Ectodermal cell (in vitro differentiated cells): Measurements from ENCODE around the gene C1QTNF8.

Experiments used
- H3K27ac ChIP-seq: 2 replicates; pipeline ENCODE4 v1.7.0; 2013; ENCODE audit warnings: mild to moderate bottlenecking, low read depth, low read length; ENCODE audit not compliant: insufficient read depth, poor library complexity, severe bottlenecking
- H3K27me3 ChIP-seq: 2 replicates; pipeline ENCODE4 v1.7.0; 2013; ENCODE audit warnings: mild to moderate bottlenecking, low read length; ENCODE audit not compliant: insufficient read depth, control insufficient read depth, poor library complexity, severe bottlenecking
- H3K36me3 ChIP-seq: one replicate; pipeline ENCODE4 v1.7.0; 2013; ENCODE audit warnings: low read length; ENCODE audit not compliant: control insufficient read depth, insufficient read depth
- H3K4me1 ChIP-seq: one replicate; pipeline ENCODE4 v1.7.0; 2013; ENCODE audit warnings: low read length; ENCODE audit not compliant: control insufficient read depth, insufficient read depth
- H3K4me3 ChIP-seq: 2 replicates; pipeline ENCODE4 v1.7.0; 2013; ENCODE audit warnings: low read depth, low read length, control low read depth; ENCODE audit not compliant: insufficient read depth
- H3K9me3 ChIP-seq: 2 replicates; pipeline ENCODE4 v1.7.0; 2013; ENCODE audit warnings: mild to moderate bottlenecking, low read length, moderate library complexity; ENCODE audit not compliant: control insufficient read depth
- WGBS, 2 experiments: methylation state at CpG; one replicate each; pipeline ENCODE4 v1.1.7; 2013; ENCODE audit warnings: missing lambda C conversion rate in 2 of 2; 5-methylcytosine and 5-hydroxymethylcytosine counted together

C1QTNF8 gene

GRCh38 chr16:1135459-1135825 lies 39.4 kb upstream of the C1QTNF8 start:
- Histone ChIP-seq H3K27ac (no peak overlapping the region), H3K27me3 (no peaks in the 10 kb centered on the region), H3K9me3 (no peaks in the 10 kb centered on the region), H3K4me1 (no peaks in the 10 kb centered on the region), H3K36me3 (no peaks in the 10 kb centered on the region), H3K4me3 (no peak overlapping the region)
- WGBS, 2 experiments = 79 to 100% methylated on average over 3 of the region's 3 CpGs

GRCh38 chr16:1134776-1135458 lies 38.9 kb upstream of the C1QTNF8 start:
- no peaks in the 10 kb centered on the region for H3K9me3 ChIP-seq
- H3K4me1 ChIP-seq = no peaks in the 10 kb centered on the region
- WGBS, 2 experiments = 91% methylated on average over 30 of the region's 30 CpGs
- no peaks in the 10 kb centered on the region for H3K36me3 ChIP-seq
- no peak overlapping the region for H3K27ac ChIP-seq
- H3K27me3 ChIP-seq = no peaks in the 10 kb centered on the region
- no peak overlapping the region for H3K4me3 ChIP-seq

- Histone ChIP-seq H3K27ac (no peak overlapping the region), H3K4me1 (no peaks in the 10 kb centered on the region), H3K4me3 (no peak overlapping the region), H3K36me3 (no peaks in the 10 kb centered on the region), H3K9me3 (no peaks in the 10 kb centered on the region), H3K27me3 (no peaks in the 10 kb centered on the region)
- 89% methylated on average over 29 to 30 of the region's 30 CpGs for WGBS, 2 experiments
Observed at GRCh38 chr16:1133810-1134520, 37.9 kb upstream of the C1QTNF8 start.

DNA sequence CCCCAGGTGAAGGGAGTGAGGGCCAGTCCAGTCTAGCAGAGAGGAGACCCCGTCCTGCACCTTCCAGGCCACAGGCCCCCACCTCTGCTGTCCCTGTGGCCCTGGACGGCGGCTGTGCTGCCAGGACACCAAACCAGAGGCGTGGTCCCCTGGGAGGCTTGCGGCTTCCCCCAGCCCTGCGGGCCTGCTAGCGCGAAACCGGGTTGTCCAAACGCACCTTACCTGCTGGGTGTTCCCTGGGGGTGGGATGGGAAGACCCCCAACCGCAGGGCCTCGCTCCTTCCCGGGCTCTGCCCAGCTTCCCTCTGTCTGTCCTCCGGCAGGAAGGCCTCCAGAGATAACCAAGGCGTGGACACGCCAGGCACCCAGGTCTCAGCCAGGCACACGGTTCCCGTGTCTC lies 37.2 kb upstream of the C1QTNF8 start:
- Histone ChIP-seq H3K27ac (no peak overlapping the region), H3K4me1 (no peaks in the 10 kb centered on the region), H3K9me3 (no peaks in the 10 kb centered on the region), H3K4me3 (no peak overlapping the region), H3K27me3 (no peaks in the 10 kb centered on the region), H3K36me3 (no peaks in the 10 kb centered on the region)
- WGBS, 2 experiments = 94 to 95% methylated on average over 18 of the region's 18 CpGs

DNA sequence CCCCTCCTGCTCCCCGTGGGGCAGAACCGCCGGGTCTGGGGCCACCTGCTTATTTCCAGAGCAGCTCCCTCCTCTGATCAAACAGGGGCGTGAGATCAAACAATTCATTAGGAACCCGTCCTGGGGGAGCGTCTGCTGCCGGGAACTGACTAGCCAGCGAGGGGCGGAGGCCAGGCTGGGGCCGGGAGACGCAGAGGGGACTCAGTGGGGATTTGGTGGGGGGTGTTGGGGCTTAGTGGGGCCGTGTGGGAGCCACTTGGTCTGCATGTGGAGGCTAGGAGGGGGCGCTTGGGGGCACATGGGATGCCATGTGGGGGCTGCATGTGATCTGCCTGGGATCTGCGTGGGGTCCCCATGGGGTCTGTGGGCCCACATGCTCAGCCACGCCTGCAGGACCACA lies 36.4 kb upstream of the C1QTNF8 start:
- Histone ChIP-seq H3K27ac (no peak overlapping the region), H3K4me3 (no peak overlapping the region), H3K9me3 (no peaks in the 10 kb centered on the region), H3K4me1 (no peaks in the 10 kb centered on the region), H3K36me3 (no peaks in the 10 kb centered on the region), H3K27me3 (no peaks in the 10 kb centered on the region)
- 78 to 84% methylated on average over 15 of the region's 15 CpGs for WGBS, 2 experiments

DNA sequence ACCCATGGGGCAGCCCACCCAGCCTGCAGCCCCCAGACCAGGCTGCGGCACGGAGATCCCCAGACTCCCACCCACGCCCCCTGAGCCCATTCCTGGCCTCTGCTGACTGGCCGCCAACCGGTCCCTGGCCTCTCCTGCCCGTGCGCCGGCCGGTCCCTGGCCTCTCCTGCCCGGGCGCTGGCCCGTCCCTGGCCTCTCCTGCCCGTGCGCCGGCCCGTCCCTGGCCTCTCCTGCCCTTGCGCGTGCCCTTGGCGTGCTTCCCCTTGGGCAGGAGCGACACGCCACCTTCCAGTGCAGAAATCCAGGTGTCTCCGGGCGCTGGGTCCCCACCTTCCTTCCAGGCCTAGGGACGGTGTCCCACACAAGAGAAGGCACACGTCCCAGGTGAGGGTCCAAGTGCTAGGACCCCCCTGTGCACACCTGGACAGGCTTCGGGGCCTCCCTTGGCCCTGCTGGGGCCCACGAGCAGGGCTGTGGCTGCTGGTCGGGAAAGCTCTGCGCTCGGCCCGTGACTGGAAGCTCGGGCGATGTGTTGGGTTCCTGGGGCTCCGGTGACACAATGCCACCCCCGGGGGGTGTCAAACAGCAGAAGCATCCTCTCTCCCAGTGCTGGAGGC lies 35.4 kb upstream of the C1QTNF8 start:
- Histone ChIP-seq H3K36me3 (no peaks in the 10 kb centered on the region), H3K4me3 (no peak overlapping the region), H3K9me3 (no peaks in the 10 kb centered on the region), H3K27me3 (no peaks in the 10 kb centered on the region), H3K27ac (no peak overlapping the region), H3K4me1 (no peaks in the 10 kb centered on the region)
- WGBS, 2 experiments = 94% methylated on average over 35 of the region's 35 CpGs

GRCh38 chr16:1130382-1130781 lies 34.3 kb upstream of the C1QTNF8 start:
- peaks cover 9% of the 10 kb centered on the region for H3K4me1 ChIP-seq
- H3K9me3 ChIP-seq = no peaks in the 10 kb centered on the region
- H3K4me3 ChIP-seq = no peak overlapping the region
- no peaks in the 10 kb centered on the region for H3K27me3 ChIP-seq
- no peak overlapping the region for H3K27ac ChIP-seq
- WGBS, 2 experiments = 95% methylated on average over 8 of the region's 8 CpGs
- no peaks in the 10 kb centered on the region for H3K36me3 ChIP-seq

DNA sequence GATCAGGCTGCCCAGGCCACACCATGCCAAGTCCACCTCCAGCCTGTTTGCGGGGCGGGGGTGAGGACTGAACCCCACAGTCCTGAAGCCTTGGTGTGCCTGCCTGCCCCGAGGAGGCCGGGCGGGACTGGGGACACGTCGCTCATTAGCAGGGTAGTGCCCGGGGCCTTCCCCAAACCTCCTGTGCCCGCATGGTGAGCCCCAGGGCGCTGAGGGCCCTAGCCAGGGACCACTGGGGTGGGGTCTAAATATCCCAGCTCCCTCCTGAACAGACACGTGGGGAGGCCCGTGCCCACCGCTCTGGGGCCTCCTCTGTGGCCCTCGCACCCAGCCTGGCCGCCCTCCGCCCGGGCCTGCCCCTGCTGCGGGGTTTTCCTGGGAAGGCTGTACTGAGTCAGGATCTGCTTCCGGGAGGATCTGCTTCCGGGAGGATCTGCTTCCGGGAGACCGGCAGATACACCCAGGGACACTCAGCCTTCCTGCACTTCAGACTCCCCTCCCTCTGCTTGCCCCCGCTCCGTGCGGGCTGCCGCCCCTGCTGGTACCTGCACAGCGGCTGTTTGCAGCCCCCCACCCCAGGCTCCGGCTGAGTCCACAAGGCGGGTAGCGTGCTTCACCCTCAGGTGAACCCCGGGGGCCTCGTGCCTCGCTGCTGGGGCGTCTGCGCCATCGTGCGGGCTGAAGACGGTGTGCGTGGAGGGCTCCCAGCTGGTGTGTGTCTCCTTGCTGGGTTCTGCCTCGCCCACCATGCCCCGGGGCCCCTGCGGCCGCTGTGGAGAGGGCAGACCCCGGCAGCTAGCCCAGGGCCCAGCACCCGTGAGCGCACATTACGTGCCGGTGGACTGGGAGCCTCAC lies 33.3 kb upstream of the C1QTNF8 start:
- Histone ChIP-seq H3K27ac (no peak overlapping the region), H3K36me3 (no peaks in the 10 kb centered on the region), H3K9me3 (no peaks in the 10 kb centered on the region), H3K4me3 (no peak overlapping the region), H3K4me1 (peaks cover 12% of the 10 kb centered on the region), H3K27me3 (no peaks in the 10 kb centered on the region)
- WGBS, 2 experiments = 94% methylated on average over 48 of the region's 48 CpGs

DNA sequence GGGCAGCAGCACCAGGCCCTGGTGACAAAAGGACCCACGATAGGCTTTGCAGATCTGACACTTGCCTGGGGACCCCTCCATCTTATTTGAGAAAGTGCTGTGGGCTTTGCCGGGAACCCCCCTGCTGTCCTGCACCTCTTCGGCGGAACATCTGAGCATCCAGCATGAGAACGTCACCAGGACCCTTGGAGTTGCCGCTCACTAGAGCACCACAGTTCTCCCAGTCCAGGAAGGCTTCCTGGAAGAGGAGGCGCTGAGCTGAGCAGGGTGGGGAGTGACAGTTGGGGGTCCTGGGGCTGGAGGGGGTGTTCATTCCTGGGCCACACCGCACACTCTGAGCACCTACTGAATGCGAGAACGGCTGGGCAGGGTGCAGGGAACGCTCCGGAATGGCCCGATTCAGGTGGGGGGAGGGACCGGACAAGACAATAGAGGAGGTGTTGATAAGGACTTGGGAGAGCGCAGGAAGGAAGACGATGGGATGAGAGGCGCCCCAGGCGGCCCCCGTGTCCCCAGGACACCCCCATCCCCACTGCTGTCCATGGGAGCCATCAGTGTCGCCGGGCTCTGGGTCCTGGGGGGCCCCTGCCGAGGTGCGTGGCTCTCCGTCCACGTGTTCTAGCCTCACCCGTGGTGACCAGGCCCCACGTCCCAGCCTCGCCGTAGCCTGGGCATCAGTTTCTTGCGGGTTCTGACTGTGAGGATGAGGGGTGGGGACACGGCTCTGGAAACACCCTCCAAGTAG lies 32.1 kb upstream of the C1QTNF8 start:
- Histone ChIP-seq H3K9me3 (no peaks in the 10 kb centered on the region), H3K27ac (no peak overlapping the region), H3K36me3 (no peaks in the 10 kb centered on the region), H3K4me3 (no peak overlapping the region), H3K4me1 (peaks cover 12% of the 10 kb centered on the region), H3K27me3 (no peaks in the 10 kb centered on the region)
- 92 to 93% methylated on average over 31 of the region's 31 CpGs for WGBS, 2 experiments
